HG03565 (cell line): ENCODE measurements around the gene TMEM132C.

Experiments used
- ATAC-seq: cut with Tn5 transposase; IDR thresholded peaks from one replicate; pipeline ENCODE4 v1.9.1; 2021; ENCODE audit warnings: mild to moderate bottlenecking, moderate library complexity; ENCODE audit not compliant: unreplicated experiment

TMEM132C gene

DNA sequence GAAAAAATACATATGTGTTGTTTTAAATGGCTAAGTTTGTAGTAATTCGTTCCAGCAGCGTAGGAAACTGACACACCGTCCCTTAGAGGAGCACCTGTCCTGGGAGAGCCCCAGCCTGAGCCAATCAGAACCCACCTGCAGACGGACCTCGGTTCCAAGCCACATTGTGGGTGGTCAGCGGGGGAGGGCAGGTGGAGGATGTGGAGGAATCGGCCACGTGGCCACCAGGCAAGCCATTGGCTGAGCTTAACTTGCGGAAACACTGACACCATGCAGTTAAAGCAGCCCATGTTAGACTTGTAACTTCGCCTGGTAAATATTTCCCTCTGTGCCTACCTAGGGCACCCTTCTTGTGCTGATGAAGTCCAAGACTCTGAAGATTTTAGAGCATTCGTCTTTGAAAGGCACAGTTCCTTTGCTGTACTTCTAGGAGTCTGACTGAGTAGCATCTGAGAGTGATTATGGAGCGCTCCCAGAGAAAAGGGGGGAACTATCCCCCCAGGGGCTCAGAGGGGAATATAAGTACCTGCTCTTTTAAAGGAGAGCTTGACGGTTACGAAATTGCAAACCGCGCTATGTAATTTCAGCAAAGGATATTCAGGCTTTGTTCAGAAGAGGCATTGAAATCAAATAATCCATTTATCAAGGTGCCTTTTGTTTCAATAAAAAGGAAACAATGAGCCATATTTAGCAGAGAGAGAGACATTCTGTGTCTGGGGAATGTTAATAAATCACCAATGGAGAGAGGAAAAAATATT, 135.7 kb downstream of the TMEM132C start:
- no peak for ATAC-seq

DNA sequence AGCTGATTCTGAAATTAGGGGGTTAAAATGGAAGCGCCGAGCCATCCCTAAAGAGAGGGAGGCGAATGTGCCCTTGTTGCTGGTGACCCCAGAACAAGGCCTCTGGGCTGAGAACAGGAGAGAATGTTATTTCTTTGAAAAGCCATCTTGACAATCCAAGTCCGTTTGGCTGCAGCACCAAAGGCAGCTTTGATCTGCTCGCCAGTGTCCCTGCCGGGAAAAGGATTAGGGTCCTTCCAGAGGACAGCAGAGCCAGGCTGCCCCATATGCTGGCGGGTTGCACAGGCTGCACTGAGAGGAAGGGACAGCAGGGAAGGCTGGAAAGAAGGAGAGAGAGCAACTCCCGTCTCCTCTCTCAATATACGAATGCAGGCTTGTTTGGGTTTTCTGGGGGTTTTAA, 141.7 kb downstream of the TMEM132C start:
- no peak for ATAC-seq

DNA sequence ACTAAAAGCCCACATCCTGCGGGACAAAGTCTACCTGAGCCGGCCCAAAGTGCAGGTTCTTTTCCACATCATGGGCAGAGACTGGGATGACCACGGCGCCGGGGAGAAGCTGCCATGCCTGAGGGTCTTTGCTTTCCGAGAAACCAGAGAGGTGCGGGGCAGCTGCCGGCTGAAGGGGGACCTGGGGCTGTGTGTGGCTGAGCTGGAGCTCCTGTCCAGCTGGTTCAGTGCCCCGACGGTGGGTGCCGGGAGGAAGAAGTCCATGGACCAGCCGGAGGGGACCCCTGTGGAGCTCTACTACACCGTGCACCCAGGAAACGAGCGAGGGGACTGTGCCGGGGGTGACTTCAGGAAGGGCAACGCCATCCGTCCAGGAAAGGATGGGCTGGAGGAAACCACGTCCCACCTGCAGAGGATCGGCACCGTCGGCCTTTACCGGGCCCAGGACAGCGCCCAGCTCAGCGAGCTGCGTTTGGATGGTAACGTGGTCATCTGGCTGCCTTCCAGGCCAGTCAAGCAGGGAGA, 148.1 kb downstream of the TMEM132C start:
- no peak for ATAC-seq

DNA sequence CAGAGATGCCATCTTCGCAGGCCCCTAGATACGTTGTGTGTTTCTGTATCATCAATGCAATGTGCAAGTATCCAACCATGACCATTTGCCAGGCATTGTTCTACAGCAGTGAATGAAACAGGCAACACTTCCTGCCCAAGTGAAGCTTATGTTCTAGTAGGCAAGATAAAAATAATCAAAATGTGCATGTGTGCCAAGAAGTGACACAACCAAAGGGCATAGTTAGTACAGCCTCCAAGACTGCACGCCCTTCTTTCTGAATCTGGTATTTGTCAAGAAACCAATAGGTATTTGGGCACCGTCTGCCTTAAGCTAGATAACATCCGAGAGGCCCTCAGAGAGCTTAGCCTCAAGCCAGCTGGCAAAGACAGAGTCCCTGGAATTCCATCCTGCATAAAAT, 152.0 kb downstream of the TMEM132C start:
- no peak for ATAC-seq

DNA sequence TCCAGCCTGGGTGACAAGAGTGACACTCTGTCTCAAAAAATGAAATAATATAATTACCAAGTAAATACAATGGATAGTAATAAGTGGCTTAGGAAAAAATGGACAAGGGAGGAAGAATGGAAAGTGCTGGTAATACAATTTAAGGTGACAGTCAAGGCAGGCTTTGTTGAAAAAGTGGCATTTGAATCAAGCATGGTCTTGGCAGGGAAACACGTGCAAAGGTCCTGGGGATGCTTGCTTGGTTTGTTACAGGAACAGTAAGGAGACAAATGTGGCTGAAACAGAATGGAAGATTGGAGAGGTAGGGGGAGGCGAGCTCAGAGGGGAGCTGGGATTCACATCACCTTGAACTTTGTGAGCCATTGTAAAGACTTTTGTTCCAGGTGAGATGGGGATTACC, 153.2 kb downstream of the TMEM132C start:
- no peak for ATAC-seq

DNA sequence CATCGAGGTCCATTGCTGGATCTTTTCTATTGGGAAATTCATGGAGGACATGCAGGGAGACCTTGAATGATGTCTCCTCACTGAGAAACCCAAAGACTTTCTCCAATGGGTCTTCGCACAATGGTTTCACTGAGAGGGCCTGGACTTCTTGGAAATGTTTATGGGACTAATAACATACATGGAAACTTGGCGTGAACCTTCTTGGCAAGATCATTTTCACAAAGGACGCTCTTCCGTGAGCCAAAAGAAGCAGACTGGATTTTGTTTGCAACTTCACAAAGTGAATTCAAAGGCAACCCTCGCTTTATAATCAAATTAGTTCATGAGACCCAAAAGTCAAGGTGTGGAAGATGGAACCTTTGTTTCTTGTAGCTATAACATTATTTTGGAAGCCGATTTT, 154.4 kb downstream of the TMEM132C start:
- ATAC-seq: no peak

DNA sequence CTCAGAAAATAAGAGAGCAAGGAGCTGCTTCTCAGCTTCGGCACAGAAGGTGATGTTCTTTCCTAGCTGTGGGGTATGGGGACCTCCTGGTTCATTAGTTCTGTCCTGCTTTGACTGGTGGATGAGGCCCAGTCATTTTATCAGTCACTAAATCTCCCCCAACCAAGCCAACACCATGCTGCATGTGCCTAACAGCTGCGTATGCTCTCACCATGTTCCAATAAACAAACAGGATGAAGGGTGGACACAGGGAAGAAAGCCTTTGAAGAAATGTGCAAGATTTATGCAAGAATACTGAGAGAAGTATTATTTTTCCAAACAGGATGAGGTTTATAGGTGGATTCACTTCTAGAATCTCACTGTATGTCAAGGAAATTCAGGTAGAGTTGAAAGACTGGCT, 156.2 kb downstream of the TMEM132C start:
- no peak for ATAC-seq

DNA sequence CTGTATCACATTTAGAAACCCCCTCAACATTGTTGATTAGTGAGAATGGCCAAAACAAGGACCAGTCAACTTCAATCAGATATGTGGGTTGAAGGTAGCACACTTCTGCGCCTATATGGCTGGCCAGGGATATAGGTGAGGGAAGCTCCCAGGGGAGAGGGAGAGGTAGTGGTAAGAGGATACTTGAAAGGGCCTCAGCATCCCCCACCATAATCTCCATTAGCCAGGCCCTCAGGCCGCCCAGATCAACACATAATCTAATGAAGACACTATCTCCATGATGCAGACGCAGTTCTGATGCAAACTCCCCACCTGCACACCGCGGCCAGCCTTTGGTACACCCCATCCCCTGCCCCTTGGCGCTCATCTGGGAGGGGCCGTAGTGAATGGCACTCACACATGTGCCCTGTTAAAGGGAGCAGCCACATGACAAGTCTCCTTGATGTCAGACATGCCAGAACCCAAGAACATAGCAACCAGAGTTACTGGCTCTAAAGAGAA, 158.0 kb downstream of the TMEM132C start:
- ATAC-seq: no peak

DNA sequence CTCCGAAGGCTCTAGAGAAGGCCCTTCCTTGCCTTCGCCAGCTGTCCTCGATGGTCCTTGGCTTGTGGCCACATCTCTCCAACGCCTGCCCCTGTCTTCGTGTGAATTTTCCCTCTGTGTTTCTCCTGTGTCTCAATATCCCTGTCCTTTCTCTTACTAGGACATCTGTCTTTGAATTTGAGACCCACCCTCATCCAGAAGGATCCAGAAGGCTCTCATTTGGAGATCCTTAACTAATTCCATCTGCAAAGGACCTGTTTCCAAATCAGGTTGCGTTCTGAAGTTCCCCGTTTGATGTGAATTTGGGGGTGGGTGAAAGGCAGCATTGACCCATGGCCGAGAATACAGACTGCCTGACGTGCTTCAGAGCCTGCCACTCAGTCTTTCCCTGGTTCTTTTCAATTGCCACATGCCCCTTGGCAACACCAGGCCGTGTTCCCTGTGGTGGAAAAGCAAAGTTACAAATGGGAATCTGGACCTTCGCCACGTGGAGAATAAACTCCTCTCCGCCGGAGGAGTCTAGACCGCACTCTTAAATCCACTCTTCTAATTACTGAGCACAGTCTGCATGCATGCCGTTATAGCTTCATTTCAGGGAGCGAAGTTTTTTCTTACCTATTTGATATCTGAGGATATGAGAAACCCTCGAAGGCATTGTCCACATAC, 158.8 kb downstream of the TMEM132C start:
- no peak for ATAC-seq

DNA sequence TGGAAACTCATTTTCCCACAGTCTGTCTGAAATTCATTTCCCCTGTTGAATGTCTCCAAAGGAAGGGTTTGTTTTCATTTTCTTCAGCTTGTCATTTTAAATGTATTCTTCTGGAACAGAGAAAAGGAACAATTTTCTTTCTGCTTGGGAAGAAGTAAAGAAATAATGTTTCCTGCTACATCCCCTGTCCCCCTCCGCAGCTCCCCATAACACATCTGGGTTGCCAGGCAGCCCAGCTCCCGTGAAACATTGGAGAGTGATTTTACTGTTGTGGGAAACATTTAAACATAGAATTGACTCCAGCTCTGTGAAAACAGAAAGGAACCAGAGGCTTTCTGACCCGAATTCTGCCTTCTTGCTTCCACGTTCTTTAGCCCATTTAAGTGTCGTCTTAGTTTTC, 159.5 kb downstream of the TMEM132C start:
- ATAC-seq: no peak

DNA sequence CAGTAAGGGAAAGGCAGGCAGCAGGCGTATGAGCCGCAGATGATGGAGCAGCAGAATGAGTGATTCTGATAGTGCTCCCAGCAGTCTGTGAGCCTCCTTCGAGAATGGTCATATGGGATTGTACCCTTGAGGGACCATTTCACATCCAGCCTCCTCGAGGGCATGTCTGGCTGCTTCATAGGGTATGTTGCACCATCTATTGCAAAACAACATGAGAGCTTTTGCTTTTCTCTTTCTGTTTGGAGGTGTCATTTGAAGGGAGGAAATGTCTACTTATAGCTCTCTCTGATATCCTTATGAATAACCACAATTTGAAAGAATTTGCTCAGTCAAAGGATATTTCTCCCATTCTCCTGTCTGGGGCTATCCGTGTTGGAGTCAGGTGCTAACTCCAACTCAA, 172.8 kb downstream of the TMEM132C start:
- no peak for ATAC-seq

DNA sequence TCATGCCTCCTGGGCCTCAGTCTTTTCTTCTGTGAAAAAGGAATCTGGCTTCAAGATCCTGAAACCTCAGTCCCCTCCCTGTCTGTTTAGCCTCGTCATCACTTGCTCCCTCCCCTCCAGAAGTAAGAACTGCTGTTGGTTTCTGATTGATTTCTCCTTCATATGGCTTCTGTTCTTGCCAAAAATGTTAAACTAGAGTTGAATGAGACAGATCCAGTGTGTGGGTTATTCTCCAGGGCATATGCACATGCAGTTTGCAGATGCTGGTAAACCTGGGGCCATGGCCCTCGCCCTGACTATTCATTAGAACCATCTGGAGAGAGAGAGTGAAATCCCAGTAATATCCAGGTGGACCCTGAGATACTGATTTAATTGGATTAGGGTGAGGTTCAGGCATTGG, 175.1 kb downstream of the TMEM132C start:
- ATAC-seq: no peak

DNA sequence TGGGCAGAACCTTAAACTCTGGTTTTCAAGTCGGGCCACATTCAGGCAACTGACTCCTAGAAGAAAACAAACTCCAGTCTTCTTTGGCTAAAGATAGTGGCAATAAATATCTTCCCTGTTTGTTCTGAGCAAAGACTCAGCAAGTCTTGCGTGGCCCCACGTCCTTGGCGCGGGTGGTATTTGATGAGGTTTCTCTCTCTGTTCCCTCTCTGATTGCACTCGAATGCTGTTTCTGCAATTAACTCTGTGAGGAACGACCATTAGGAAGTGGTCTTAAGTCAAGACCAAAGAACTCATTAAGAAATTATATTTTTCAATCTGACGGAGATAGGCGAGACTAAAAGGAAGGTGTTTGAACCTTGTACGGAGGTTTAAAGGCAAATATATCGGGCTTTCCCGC, 177.6 kb downstream of the TMEM132C start:
- ATAC-seq: no peak

DNA sequence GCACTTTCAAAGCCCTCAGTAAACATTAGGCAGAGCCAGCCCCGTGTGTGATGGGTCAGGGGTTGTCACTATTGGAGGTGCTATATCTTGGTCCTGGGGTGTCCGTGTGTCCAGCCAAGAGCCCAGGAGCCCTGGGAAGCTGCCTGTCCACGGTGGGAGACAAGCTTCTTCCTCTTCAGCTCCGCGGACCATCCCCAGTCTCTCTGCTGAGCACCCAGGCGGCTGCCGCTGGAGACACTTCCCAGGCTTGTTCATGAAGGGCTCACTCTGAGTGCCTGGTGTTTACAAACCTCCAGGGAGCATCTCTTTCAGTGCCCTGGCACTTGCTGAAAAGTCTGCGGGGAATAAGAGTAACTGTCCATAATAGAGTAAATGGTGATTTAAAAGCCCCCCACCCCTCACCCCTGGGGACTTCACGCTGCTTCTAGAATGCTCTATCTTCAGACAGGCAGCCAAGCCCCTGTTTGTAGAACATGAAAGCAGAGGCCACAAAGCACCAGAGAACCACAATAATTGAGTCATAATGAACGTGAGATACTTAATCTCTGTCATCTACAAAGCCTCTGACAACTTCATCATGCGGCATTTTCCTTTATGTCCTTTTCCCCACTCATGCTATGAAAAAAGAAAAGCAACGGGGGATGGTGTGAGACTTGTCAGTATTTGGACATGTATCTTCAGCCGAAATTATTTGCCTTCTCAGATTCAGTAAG, 178.6 kb downstream of the TMEM132C start:
- no peak for ATAC-seq

DNA sequence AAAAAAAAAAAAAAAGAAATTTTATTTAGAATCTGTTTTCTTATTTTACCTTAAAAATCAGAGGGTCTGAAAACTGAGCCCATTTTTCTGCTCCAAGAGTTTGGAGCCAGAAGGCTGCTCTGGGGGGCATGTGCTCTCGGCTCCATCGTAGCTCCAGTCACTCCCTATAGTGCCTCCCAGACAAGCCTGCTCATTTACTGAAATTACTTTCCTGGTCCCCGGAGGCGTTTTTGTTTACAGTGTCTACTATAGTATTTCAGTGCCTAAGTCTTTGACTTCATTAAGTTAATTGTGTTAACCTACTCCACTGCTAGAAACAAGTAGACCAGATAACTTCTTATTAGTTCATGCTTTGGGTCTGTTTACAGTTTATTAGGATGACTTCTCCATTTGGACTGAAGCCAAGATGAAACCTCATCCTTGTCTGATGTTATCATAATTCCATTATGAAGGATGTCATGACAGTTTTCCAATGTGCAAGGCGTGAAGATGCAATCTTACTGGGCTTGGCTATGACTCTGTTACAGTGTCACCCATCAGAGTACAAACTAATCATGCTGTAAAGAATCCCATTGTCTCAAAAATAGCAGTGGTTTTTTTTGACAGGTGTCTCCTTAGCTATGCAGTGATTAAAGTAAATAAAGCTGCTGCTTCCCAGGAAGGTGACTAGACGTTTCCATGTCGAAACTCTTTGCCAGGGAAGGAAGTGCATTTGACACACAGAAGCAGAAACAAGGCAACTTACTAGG, 182.3 kb downstream of the TMEM132C start:
- ATAC-seq: no peak

DNA sequence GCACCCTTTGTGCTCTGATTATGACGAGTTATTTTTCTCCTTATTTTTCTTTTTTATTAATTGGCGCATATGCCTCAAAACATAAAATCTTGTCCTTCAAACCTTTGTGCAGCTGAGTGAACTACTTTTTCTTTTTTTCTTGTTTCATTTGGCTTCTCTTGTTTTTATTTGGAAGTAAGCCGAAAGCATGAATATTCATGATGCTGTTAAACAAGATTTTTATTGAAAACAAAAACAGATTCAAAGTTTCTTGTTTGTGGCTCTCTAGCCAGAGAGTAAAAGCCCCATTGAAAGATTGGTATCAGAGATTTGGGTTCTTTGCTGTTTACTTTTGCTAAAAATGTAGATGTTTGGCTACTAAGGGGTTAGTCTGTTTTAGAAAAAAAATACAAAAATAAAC, 183.8 kb downstream of the TMEM132C start:
- no peak for ATAC-seq

DNA sequence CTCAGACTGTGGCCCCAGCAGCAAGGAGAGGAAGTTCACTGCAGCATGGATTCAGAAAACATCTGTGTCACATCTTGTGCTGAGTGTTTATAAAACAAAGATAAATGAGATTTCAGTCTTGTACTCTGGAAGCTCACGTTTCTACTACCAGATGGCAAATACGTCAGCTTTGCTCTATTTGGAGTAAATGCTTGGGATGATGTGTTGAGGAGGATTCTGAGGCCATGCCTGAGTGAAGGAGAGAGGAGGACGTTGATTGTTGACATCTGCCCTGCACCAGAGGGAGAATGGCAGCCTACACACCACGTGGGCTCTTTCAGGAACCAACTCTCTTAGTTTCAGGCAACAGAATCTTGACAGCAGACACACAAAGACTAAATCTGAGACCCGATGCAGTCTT, 188.9 kb downstream of the TMEM132C start:
- ATAC-seq: no peak

DNA sequence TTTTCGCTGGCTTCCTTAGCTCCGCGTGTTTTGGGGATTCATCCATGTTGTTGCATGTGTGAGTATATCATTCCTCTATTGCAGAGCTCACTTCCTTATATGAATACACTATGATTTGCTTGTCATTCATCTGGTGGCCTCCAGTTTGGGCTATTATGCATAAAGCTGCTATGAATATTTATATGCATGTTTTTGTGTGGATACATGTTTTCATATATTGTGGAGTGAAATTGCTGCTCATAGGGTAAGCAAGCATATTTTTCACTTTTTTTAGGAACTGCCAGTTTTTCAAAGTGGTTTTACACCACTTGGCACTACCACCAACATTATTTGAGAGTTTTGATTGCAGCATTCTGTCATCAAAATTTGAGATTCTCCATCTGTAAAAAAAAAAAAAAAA, 190.0 kb downstream of the TMEM132C start:
- ATAC-seq: no peak

DNA sequence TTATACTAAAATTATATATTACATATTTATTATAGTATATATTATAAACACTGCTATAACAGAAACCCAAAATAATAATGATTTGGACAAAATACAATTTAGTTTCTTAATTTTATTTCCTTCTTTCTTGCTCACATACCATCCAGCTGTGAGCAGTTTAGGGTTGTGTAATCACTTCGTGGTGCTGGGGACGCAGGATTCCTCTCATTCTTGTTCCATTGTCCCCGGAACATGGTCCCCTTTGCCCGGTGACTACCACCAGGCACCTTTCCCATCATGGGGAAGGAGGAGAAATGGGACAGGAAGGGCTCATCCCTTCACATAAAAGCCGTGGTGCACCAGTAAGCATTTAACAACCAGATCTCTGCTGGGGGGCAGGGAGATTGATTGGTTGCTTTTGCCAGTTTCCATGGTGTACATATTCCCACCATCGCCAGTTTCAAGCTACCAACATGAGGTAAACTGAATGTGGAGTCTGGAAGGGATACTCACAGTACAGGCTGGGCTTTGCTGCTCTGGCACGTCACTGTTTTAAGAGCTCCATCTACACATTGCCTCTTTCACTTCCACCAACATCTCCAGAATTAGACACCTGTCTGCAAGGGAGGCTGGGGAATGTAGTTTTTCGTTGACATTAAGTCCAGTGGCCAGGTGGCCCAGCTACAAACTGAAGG, 191.5 kb downstream of the TMEM132C start:
- ATAC-seq: no peak

DNA sequence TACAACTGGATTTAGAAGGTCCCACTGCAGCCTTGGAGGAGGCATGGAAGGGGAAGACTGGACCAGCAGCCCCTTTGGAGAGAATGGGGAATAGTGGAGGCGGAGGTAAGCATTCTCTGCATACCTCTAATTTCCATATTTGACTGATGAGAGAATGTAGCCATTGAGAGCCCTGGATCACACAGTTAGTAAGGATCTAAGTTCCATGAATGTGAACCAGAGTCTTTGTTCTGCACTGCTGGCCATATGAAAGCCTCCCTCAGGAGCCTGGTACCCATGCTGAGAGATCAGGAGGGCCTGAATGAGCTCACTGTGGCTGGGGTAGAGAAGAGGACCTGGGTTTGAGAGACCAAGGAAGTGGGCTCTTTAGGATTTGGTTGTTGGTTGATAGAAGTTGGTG, 192.1 kb downstream of the TMEM132C start:
- no peak for ATAC-seq
